ENCODE results near the gene AFF3.

The AFF3 gene

GRCh38 chr2:100041385-100041784, 101.0 kb downstream of the AFF3 start:
- DNase-seq (ENCODE audit: low read depth): no peak
- TF ChIP-seq CTCF (IDR thresholded peaks at IDR 0.05; ENCODE audit: control insufficient read depth, extremely low read depth, insufficient read depth): no peak
- no peak overlapping the region for H3K4me3 ChIP-seq (ENCODE audit: low read depth, low read length)

- no peak for TF ChIP-seq CTCF (IDR thresholded peaks at IDR 0.05; ENCODE audit: control insufficient read depth, extremely low read depth, insufficient read depth)
- no peak overlapping the region for H3K4me3 ChIP-seq (ENCODE audit: low read depth, low read length)
- no peak for DNase-seq (ENCODE audit: low read depth)
Observed at GRCh38 chr2:100040906-100041305, 101.5 kb downstream of the AFF3 start.

- no peak for DNase-seq (ENCODE audit: low read depth)
- no peak overlapping the region for H3K4me3 ChIP-seq (ENCODE audit: low read depth, low read length)
- no peak for TF ChIP-seq CTCF (IDR thresholded peaks at IDR 0.05; ENCODE audit: control insufficient read depth, extremely low read depth, insufficient read depth)
Observed at GRCh38 chr2:100039291-100039980, 103.0 kb downstream of the AFF3 start.

GRCh38 chr2:100038011-100038410, 104.4 kb downstream of the AFF3 start:
- TF ChIP-seq CTCF (IDR thresholded peaks at IDR 0.05; ENCODE audit: control insufficient read depth, extremely low read depth, insufficient read depth): no peak
- H3K4me3 ChIP-seq (ENCODE audit: low read depth, low read length): no peak overlapping the region
- no peak for DNase-seq (ENCODE audit: low read depth)

GRCh38 chr2:100036793-100037192, 105.6 kb downstream of the AFF3 start:
- TF ChIP-seq CTCF (IDR thresholded peaks at IDR 0.05; ENCODE audit: control insufficient read depth, extremely low read depth, insufficient read depth): no peak
- H3K4me3 ChIP-seq (ENCODE audit: low read depth, low read length): no peak overlapping the region
- DNase-seq (ENCODE audit: low read depth): no peak

- no peak for DNase-seq (ENCODE audit: low read depth)
- H3K4me3 ChIP-seq (ENCODE audit: low read depth, low read length): no peak overlapping the region
- no peak for TF ChIP-seq CTCF (IDR thresholded peaks at IDR 0.05; ENCODE audit: control insufficient read depth, extremely low read depth, insufficient read depth)
Observed at GRCh38 chr2:100036026-100036425, 106.4 kb downstream of the AFF3 start.

GRCh38 chr2:100034431-100034830, 108.0 kb downstream of the AFF3 start:
- no peak overlapping the region for H3K4me3 ChIP-seq (ENCODE audit: low read depth, low read length)
- no peak for DNase-seq (ENCODE audit: low read depth)
- TF ChIP-seq CTCF (IDR thresholded peaks at IDR 0.05; ENCODE audit: control insufficient read depth, extremely low read depth, insufficient read depth): no peak

Data from LNCaP clone FGC (cell line).